HepG2 (cell line): ENCODE results near the gene PIGN. TPM values are rescaled to one million over a fixed set of nuclear protein-coding genes. Genes with fewer than 3 reads are reported as not detected.

Experiments
- ATAC-seq: fragments of 200-7000 bp; cut with Tn5 transposase; 3 replicates; pipeline ENCODE4 v1.9.1; 2020; ENCODE audit warnings: mild to moderate bottlenecking, moderate library complexity
- BruUV-seq: library from RNA; stranded (reverse); fragments of 400-500 nt; replicated peaks from 2 replicates; lab custom pipeline; 2021; lab: Mats Ljungman, UMichigan
- CTCF ChIA-PET: fragments of 300-600 bp; formaldehyde crosslinking; extraction: SDS; loops from one replicate; lab custom pipeline; 2021; ENCODE audit warnings: low total read pairs, inconsistent platforms, low intra/inter-chr PET ratio; lab: Yijun Ruan, JAX
- POLR2A ChIA-PET: fragments of 350-600 bp; sonication (Branson Sonifier 250); formaldehyde crosslinking; loops from one replicate; lab custom pipeline; 2020; ENCODE audit warnings: antibody characterized with exemption, inconsistent platforms; lab: Yijun Ruan, JAX
- DNase-seq: peaks from one replicate; pipeline ENCODE4 v3.0.0-alpha.2; 2015; ENCODE audit warnings: low spot score
- FAIRE-seq: peaks from 3 replicates; lab custom pipeline; 2011; peaks lifted over from hg19 to GRCh38; lab: Jason Lieb, UNC
- H2AFZ ChIP-seq: one replicate; pipeline ENCODE4 v1.6.1; 2011; ENCODE audit warnings: low read length, inconsistent platforms
- H3K27ac ChIP-seq: fragments of 300-600 bp; 3 replicates; pipeline ENCODE4 v1.8.0; 2011; ENCODE audit warnings: mixed run types, mild to moderate bottlenecking, mixed read lengths, low read length, inconsistent platforms; ENCODE audit not compliant: insufficient read depth; ENCODE audit errors: extremely low read length
- H3K27me3 ChIP-seq, 2 experiments: fragments of 200-600 bp in 1 of 2; 2 replicates in 1 of 2; 3 replicates in 1 of 2; pipeline versions ENCODE4 v1.6.0 to v1.8.0; 2011; ENCODE audit warnings: low read length in 2 of 2, mild to moderate bottlenecking in 2 of 2, moderate library complexity in 2 of 2, inconsistent platforms in 1 of 2; ENCODE audit not compliant: insufficient read depth in 2 of 2, control insufficient read depth in 1 of 2
- H3K36me3 ChIP-seq, 2 experiments: fragments of 200-600 bp in 1 of 2; replicated peaks in 1 of 2; 2 replicates in 1 of 2; 3 replicates in 1 of 2; pipeline versions ENCODE4 v1.5.1 to v1.8.0; 2011; ENCODE audit warnings: low read length in 2 of 2, inconsistent platforms in 1 of 2; ENCODE audit not compliant: insufficient read depth in 2 of 2, control insufficient read depth in 1 of 2
- H3K4me1 ChIP-seq: 2 replicates; pipeline ENCODE4 v1.5.1; 2012; ENCODE audit warnings: low read length, inconsistent platforms; ENCODE audit not compliant: insufficient read depth
- H3K4me2 ChIP-seq: 2 replicates; pipeline ENCODE4 v1.6.0; 2011; ENCODE audit warnings: low read depth, low read length, inconsistent platforms
- H3K4me3 ChIP-seq, 3 experiments: fragments of 200-600 bp in 1 of 3; sonication (generic), shearing (Covaris generic) in 1 of 3; replicated peaks in 1 of 3; 2 replicates each; pipeline ENCODE4 v1.5.1; 2011 to 2016; ENCODE audit warnings: low read length in 3 of 3, inconsistent platforms in 2 of 3, low read depth in 2 of 3, mild to moderate bottlenecking in 2 of 3, control low read depth in 1 of 3, mixed read lengths in 1 of 3; ENCODE audit not compliant: insufficient read depth in 1 of 3
- H3K79me2 ChIP-seq: one replicate; pipeline ENCODE4 v1.6.1; 2011; ENCODE audit warnings: low read length, inconsistent platforms; ENCODE audit not compliant: insufficient read depth
- H3K9ac ChIP-seq: 2 replicates; pipeline ENCODE4 v1.6.0; 2011; ENCODE audit warnings: mild to moderate bottlenecking, low read depth, low read length, inconsistent platforms; ENCODE audit not compliant: insufficient read depth
- H3K9me3 ChIP-seq: 2 replicates; pipeline ENCODE4 v1.5.1; 2012; ENCODE audit warnings: mild to moderate bottlenecking, low read length
- H4K20me1 ChIP-seq: 2 replicates; pipeline ENCODE4 v1.6.0; 2011; ENCODE audit warnings: inconsistent platforms, mild to moderate bottlenecking, low read length, moderate library complexity; ENCODE audit not compliant: insufficient read depth
- CAMTA2 ChIP-seq: sonication (generic); formaldehyde crosslinking; IDR thresholded peaks from 2 replicates; pipeline ENCODE4 v1.4.0; 2020; ENCODE audit warnings: mild to moderate bottlenecking, missing genetic modification reagents, borderline replicate concordance
- E2F1 ChIP-seq: sonication (generic); formaldehyde crosslinking; IDR thresholded peaks from 2 replicates; pipeline ENCODE4 v1.5.0; 2020; ENCODE audit warnings: missing genetic modification reagents
- FOSL1 ChIP-seq: sonication (generic); formaldehyde crosslinking; IDR thresholded peaks from 2 replicates; pipeline ENCODE4 v1.9.0; 2021; ENCODE audit warnings: missing genetic modification reagents, borderline replicate concordance
- MBNL3 ChIP-seq: fragments of 250-450 bp; sonication (Bioruptor Pico); conservative IDR thresholded peaks from 2 replicates; pipeline ENCODE4 v1.8.0; 2022; ENCODE audit warnings: mild to moderate bottlenecking, inconsistent platforms
- SMAD9 ChIP-seq: sonication (generic); formaldehyde crosslinking; IDR thresholded peaks from 2 replicates; pipeline ENCODE4 v1.5.1; 2020; ENCODE audit warnings: mild to moderate bottlenecking, missing genetic modification reagents
- TRIM22 ChIP-seq: fragments of 450-650 bp; IDR thresholded peaks from 2 replicates; pipeline ENCODE4 v1.6.1; 2017
- ZBTB10 ChIP-seq: sonication (generic); formaldehyde crosslinking; IDR thresholded peaks from 2 replicates; pipeline ENCODE4 v1.4.0; 2020; ENCODE audit warnings: missing genetic modification reagents, borderline replicate concordance
- ZBTB38 ChIP-seq: sonication (generic); formaldehyde crosslinking; IDR thresholded peaks from 2 replicates; pipeline ENCODE4 v1.5.1; 2020; ENCODE audit warnings: mild to moderate bottlenecking, missing genetic modification reagents
- ZEB1 ChIP-seq: IDR thresholded peaks from 2 replicates; pipeline ENCODE4 v1.6.1; 2012; ENCODE audit warnings: mild to moderate bottlenecking, low read depth, inconsistent platforms; ENCODE audit not compliant: insufficient replicate concordance
- ZNF17 ChIP-seq: sonication (generic); formaldehyde crosslinking; IDR thresholded peaks from 2 replicates; pipeline ENCODE4 v1.5.0; 2020; ENCODE audit warnings: mild to moderate bottlenecking, missing genetic modification reagents
- ZNF24 ChIP-seq: fragments of 450-650 bp; IDR thresholded peaks from 2 replicates; pipeline ENCODE4 v1.6.1; 2017; ENCODE audit warnings: antibody characterized with exemption, mild to moderate bottlenecking
- ZNF431 ChIP-seq: sonication (generic); formaldehyde crosslinking; IDR thresholded peaks from 2 replicates; pipeline ENCODE4 v1.9.0; 2022; ENCODE audit warnings: missing genetic modification reagents, low read depth, mild to moderate bottlenecking, borderline replicate concordance
- ZNF446 ChIP-seq: sonication (generic); formaldehyde crosslinking; IDR thresholded peaks from 2 replicates; pipeline ENCODE4 v1.5.0; 2020; ENCODE audit warnings: mild to moderate bottlenecking, missing genetic modification reagents
- ZNF597 ChIP-seq: sonication (generic); formaldehyde crosslinking; IDR thresholded peaks from 2 replicates; pipeline ENCODE4 v1.5.0; 2020; ENCODE audit warnings: missing genetic modification reagents
- ZNF879 ChIP-seq: sonication (generic); formaldehyde crosslinking; IDR thresholded peaks from 2 replicates; pipeline ENCODE4 v1.8.1; 2023; ENCODE audit warnings: missing genetic modification reagents
- ZSCAN29 ChIP-seq: sonication (generic); formaldehyde crosslinking; conservative IDR thresholded peaks from 2 replicates; pipeline ENCODE4 v1.4.0; 2020; ENCODE audit warnings: mild to moderate bottlenecking, missing genetic modification reagents
- ZSCAN9 ChIP-seq: IDR thresholded peaks from 2 replicates; pipeline ENCODE4 v1.6.1; 2016; ENCODE audit warnings: borderline replicate concordance
- WGBS: methylation state at CpG from one replicate; pipeline ENCODE4 v1.1.6; 2017; ENCODE audit warnings: low lambda C conversion rate; 5-methylcytosine and 5-hydroxymethylcytosine counted together
- in situ Hi-C: cut with HindIII; loops from 2 replicates; pipeline ENCODE4 v1.10.0; 2017; ENCODE audit warnings: low pct_unique_long_range_greater_than_20kb; ENCODE audit not compliant: extremely low pct_ligation_motif_present
- intact Hi-C: fragments of 100-400 bp; cut with micrococcal nuclease; formaldehyde crosslinking; loops from one replicate; pipeline ENCODE4 v1.10.0; 2022; ENCODE audit not compliant: unreplicated experiment
- polyA plus RNA-seq, 8 experiments: library from polyadenylated mRNA; depleted of rRNA in 3 of 8; stranded (reverse) in 7 of 8; unstranded in 1 of 8; fragments of >200 nt; fragmentation: Illumina TruSeq in 4 of 8; extraction: Trizol in 4 of 8; gene quantifications; 2 replicates each; pipeline versions ENCODE4 v1.2.1 to v1.2.3, GENCODE V29; 2011 to 2016; ENCODE audit warnings: low read depth in 4 of 8, missing spikeins in 1 of 8, mixed read lengths in 1 of 8; ENCODE audit not compliant: insufficient read depth in 1 of 8
- total RNA-seq, 5 experiments: library from RNA; depleted of rRNA; stranded (reverse); fragments of >200 nt; fragmentation: Illumina TruSeq; extraction: Trizol; gene quantifications; 2 replicates each; pipeline ENCODE4 v1.2.3, GENCODE V29; 2016; ENCODE audit warnings: low read depth in 1 of 5

PIGN gene
- total and polyA plus RNA-seq, 2 of the 13 experiments (the other 11 are each of a cell fraction or from before 2014, with no cell fraction given) = 15.5 to 33.6 TPM

GRCh38 chr18:62089174-62089573 lies 97.7 kb downstream of the PIGN start (continued):
- TF ChIP-seq ZBTB10 (CRISPR knock-in tag) (no peak), ZBTB38 (CRISPR knock-in tag) (no peak), ZEB1 (no peak), MBNL3 (CRISPR knock-in tag) (no peak), ZNF446 (CRISPR knock-in tag) (no peak), ZSCAN9 (CRISPR knock-in tag) (no peak), CAMTA2 (no peak), FOSL1 (CRISPR knock-in tag) (no peak), ZNF17 (CRISPR knock-in tag) (no peak), ZNF431 (CRISPR knock-in tag) (no peak), SMAD9 (CRISPR knock-in tag) (no peak)

GRCh38 chr18:62088156-62088555 lies 98.7 kb downstream of the PIGN start:
- DNase-seq = no peak
- in situ Hi-C loops = no loop called here
- POLR2A ChIA-PET = no interaction called here
- no peak for FAIRE-seq
- no peaks in the 10 kb centered on the region for H3K9me3 ChIP-seq
- no TSS peak for BruUV-seq
- H3K36me3 ChIP-seq = peaks cover 0 to 11% of the 10 kb centered on the region in 2 experiments; a peak in 1 of 5 replicates
- no peak overlapping the region for H3K9ac ChIP-seq
- 89% methylated on average over 2 of the region's 2 CpGs for WGBS
- H3K4me3 ChIP-seq = no peak overlapping the region
- H3K79me2 ChIP-seq = no peaks in the 10 kb centered on the region
- TF ChIP-seq ZNF24 = no peak
- no peak for TF ChIP-seq TRIM22
- no peak for TF ChIP-seq ZNF879
- TF ChIP-seq ZNF597 (CRISPR knock-in tag) = no peak
- TF ChIP-seq ZSCAN29 (CRISPR knock-in tag) = no peak
- TF ChIP-seq E2F1 (CRISPR knock-in tag) = no peak
- no peak for ATAC-seq
- no peaks in the 10 kb centered on the region for H4K20me1 ChIP-seq
- H3K27ac ChIP-seq = no peak overlapping the region
- no peak overlapping the region for H3K4me2 ChIP-seq
- no peaks in the 10 kb centered on the region for H3K4me1 ChIP-seq
- CTCF ChIA-PET = no interaction called here
- H2AFZ ChIP-seq = no peak overlapping the region
- intact Hi-C loops = no loop called here
- H3K27me3 ChIP-seq = no peaks in the 10 kb centered on the region
